ENCODE measurements around the gene ZNF765. TPM values are rescaled to one million over a fixed set of nuclear protein-coding genes. Genes with fewer than 3 reads are reported as not detected.
"Not testable (repeated sequence)": the region's sequence is repeated elsewhere in the genome, so short reads cannot be mapped to it uniquely, and the experiment has no call there.

The ZNF765 gene
- polyA plus RNA-seq, 1 donor from 2014 or later: 8.7 TPM

DNA sequence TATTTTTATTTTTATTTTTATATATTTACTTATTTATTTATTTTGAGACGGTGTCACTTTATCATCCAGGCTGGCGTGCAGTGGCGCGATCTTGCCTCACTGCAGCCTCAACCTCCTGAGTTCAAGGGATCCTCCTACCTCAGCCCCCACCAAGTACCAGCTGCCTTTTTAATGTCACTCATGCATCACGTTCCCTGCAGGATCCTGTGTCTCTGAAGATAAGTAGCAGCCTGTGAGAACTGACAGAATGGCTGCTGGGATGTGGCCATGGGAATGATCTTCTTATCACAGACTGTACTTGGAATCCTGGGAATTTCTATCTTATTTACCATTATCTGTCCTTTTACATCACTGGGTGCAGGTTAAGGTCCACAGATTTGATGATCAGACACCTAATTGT lies 27.6 kb downstream of the ZNF765 start:
- no peaks in the 10 kb centered on the region for H3K9me3 ChIP-seq (ENCODE audit: low read length)
- no peaks in the 10 kb centered on the region for H3F3A ChIP-seq (ENCODE audit: insufficient read depth, low read length, poor library complexity, severe bottlenecking)
- H3K27ac ChIP-seq (ENCODE audit: low read length): no peak overlapping the region
- TF ChIP-seq EP300 (conservative IDR thresholded peaks at IDR 0.05; ENCODE audit: poor library complexity, severe bottlenecking) (no peak), TAF1 (IDR thresholded peaks at IDR 0.05; ENCODE audit: low read depth) (no peak), SMC3 (conservative IDR thresholded peaks at IDR 0.05; ENCODE audit: poor library complexity) (no peak), RAD21 (conservative IDR thresholded peaks at IDR 0.05) (no peak), MXI1 (conservative IDR thresholded peaks at IDR 0.05; ENCODE audit: poor library complexity, severe bottlenecking) (no peak), EZH2 (IDR thresholded peaks at IDR 0.05; ENCODE audit: borderline replicate concordance, insufficient read depth, low read length, poor library complexity, severe bottlenecking) (no peak), POLR2AphosphoS5 (IDR thresholded peaks at IDR 0.05) (no peak)
- TF ChIP-seq, protein P1, sequence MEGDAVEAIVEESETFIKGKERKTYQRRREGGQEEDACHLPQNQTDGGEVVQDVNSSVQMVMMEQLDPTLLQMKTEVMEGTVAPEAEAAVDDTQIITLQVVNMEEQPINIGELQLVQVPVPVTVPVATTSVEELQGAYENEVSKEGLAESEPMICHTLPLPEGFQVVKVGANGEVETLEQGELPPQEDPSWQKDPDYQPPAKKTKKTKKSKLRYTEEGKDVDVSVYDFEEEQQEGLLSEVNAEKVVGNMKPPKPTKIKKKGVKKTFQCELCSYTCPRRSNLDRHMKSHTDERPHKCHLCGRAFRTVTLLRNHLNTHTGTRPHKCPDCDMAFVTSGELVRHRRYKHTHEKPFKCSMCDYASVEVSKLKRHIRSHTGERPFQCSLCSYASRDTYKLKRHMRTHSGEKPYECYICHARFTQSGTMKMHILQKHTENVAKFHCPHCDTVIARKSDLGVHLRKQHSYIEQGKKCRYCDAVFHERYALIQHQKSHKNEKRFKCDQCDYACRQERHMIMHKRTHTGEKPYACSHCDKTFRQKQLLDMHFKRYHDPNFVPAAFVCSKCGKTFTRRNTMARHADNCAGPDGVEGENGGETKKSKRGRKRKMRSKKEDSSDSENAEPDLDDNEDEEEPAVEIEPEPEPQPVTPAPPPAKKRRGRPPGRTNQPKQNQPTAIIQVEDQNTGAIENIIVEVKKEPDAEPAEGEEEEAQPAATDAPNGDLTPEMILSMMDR (IDR thresholded peaks at IDR 0.05; ENCODE audit: poor library complexity, severe bottlenecking): no peak
- TF ChIP-seq, protein P2, sequence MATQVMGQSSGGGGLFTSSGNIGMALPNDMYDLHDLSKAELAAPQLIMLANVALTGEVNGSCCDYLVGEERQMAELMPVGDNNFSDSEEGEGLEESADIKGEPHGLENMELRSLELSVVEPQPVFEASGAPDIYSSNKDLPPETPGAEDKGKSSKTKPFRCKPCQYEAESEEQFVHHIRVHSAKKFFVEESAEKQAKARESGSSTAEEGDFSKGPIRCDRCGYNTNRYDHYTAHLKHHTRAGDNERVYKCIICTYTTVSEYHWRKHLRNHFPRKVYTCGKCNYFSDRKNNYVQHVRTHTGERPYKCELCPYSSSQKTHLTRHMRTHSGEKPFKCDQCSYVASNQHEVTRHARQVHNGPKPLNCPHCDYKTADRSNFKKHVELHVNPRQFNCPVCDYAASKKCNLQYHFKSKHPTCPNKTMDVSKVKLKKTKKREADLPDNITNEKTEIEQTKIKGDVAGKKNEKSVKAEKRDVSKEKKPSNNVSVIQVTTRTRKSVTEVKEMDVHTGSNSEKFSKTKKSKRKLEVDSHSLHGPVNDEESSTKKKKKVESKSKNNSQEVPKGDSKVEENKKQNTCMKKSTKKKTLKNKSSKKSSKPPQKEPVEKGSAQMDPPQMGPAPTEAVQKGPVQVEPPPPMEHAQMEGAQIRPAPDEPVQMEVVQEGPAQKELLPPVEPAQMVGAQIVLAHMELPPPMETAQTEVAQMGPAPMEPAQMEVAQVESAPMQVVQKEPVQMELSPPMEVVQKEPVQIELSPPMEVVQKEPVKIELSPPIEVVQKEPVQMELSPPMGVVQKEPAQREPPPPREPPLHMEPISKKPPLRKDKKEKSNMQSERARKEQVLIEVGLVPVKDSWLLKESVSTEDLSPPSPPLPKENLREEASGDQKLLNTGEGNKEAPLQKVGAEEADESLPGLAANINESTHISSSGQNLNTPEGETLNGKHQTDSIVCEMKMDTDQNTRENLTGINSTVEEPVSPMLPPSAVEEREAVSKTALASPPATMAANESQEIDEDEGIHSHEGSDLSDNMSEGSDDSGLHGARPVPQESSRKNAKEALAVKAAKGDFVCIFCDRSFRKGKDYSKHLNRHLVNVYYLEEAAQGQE (IDR thresholded peaks at IDR 0.05; ENCODE audit: borderline replicate concordance): no peak
- no peak overlapping the region for H2AFZ ChIP-seq (ENCODE audit: low read depth, low read length)
- H4K20me1 ChIP-seq (ENCODE audit: insufficient read depth): no peaks in the 10 kb centered on the region
- H3K9me2 ChIP-seq (ENCODE audit: insufficient read depth, low read length): no peaks in the 10 kb centered on the region
- H3K4me3 ChIP-seq (ENCODE audit: low read length): no peak overlapping the region
- H3K79me2 ChIP-seq (replicated peaks; ENCODE audit: insufficient read depth, low read length): no peaks in the 10 kb centered on the region
- no peak overlapping the region for H3K4me2 ChIP-seq (ENCODE audit: low read length)
- no peaks in the 10 kb centered on the region for H3K27me3 ChIP-seq (ENCODE audit: insufficient read depth, low read depth, low read length)
- H3K9ac ChIP-seq (ENCODE audit: low read length): no peak overlapping the region
- no peaks in the 10 kb centered on the region for H3K36me3 ChIP-seq (ENCODE audit: insufficient read depth, low read length)

DNA sequence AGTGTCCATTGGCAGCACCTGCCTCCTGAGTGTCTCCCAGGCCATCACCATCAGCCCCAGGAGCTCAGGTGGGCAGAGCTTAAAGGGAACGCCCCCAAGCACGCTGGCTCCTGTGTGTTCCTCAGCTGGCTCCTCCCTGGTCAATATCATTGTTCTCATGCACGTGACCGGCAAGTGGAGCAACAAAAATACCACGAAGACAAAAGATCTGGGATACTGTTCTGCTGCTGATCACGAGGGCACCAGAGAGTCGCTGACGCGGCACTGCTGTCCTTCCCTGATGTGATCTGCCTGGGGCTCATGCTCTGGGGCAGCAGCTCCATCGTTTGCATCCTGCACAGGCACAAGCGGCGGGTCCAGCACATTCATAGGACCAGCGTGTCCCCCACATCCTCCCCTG lies 28.1 kb downstream of the ZNF765 start:
- not testable (repeated sequence) for H4K20me1 ChIP-seq (ENCODE audit: insufficient read depth); H3K36me3 ChIP-seq (ENCODE audit: insufficient read depth, low read length); H3K9me2 ChIP-seq (ENCODE audit: insufficient read depth, low read length); H3F3A ChIP-seq (ENCODE audit: insufficient read depth, low read length, poor library complexity, severe bottlenecking); H3K79me2 ChIP-seq (replicated peaks; ENCODE audit: insufficient read depth, low read length); H3K9ac ChIP-seq (ENCODE audit: low read length); H3K4me3 ChIP-seq (ENCODE audit: low read length); H3K27ac ChIP-seq (ENCODE audit: low read length); H2AFZ ChIP-seq (ENCODE audit: low read depth, low read length); H3K27me3 ChIP-seq (ENCODE audit: insufficient read depth, low read depth, low read length); H3K4me2 ChIP-seq (ENCODE audit: low read length); H3K9me3 ChIP-seq (ENCODE audit: low read length)

DNA sequence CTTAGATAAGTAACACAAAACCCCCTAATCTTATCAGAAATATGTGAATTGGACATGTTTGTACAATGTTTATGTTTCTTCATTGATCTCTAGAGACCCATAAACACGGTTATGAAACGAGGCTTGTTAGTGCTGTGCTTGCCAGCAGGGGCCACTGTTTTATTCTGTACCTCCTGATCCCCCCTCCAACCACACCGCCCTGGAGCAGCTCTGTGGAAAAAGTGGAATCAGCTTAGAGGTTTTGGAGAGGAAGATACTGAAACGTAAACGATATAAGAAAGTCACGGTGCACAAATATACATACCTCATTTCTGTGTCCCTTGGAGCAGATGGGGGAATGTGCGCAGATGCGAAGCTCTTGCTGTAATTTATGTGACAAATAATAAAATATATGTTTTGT lies 28.7 kb downstream of the ZNF765 start:
- H2AFZ ChIP-seq (ENCODE audit: low read depth, low read length); H3K4me2 ChIP-seq (ENCODE audit: low read length); H3K79me2 ChIP-seq (replicated peaks; ENCODE audit: insufficient read depth, low read length); H3K27me3 ChIP-seq (ENCODE audit: insufficient read depth, low read depth, low read length); H3K36me3 ChIP-seq (ENCODE audit: insufficient read depth, low read length); H3K9me3 ChIP-seq (ENCODE audit: low read length); H3K27ac ChIP-seq (ENCODE audit: low read length); H3K4me3 ChIP-seq (ENCODE audit: low read length); H4K20me1 ChIP-seq (ENCODE audit: insufficient read depth); H3K9me2 ChIP-seq (ENCODE audit: insufficient read depth, low read length); H3F3A ChIP-seq (ENCODE audit: insufficient read depth, low read length, poor library complexity, severe bottlenecking); H3K9ac ChIP-seq (ENCODE audit: low read length): not testable (repeated sequence)

Measured in neural cell (in vitro differentiated cells).